GM13977 (cell line): ENCODE measurements around the gene CCDC107.

ENCODE experiments used
- DNase-seq: peaks from one replicate; pipeline ENCODE4 v3.0.0; 2012; ENCODE audit warnings: low spot score
- CTCF ChIP-seq: IDR thresholded peaks from 2 replicates; pipeline ENCODE4 v1.5.1; 2012; ENCODE audit warnings: mild to moderate bottlenecking, control low read depth; ENCODE audit not compliant: insufficient read depth; ENCODE audit errors: extremely low read depth, missing control alignments
- in situ Hi-C: fragments of 300-500 bp; cut with MboI; formaldehyde crosslinking; loops from one replicate; pipeline ENCODE4 v1.12.0; 2022; ENCODE audit warnings: low sequenced_read_pairs, low pct_unique_long_range_greater_than_20kb, mixed read lengths, inconsistent platforms; ENCODE audit not compliant: unreplicated experiment

The CCDC107 gene

GRCh38 chr9:35657546-35658136 lies 451 bp upstream of the CCDC107 start, which contains the start of gene RMRP:
TSS of gene RMRP (minus strand) at chr9:35658019.
- in situ Hi-C loops: no loop called here
- peak; percentile 92 for DNase-seq
- peak; percentile 10 for TF ChIP-seq CTCF

- no peak for DNase-seq
- in situ Hi-C loops: no loop called here
- no peak for TF ChIP-seq CTCF
Observed at GRCh38 chr9:35658968-35659220, 802 bp downstream of the CCDC107 start.

- no peak for TF ChIP-seq CTCF
- in situ Hi-C loops: no loop called here
- DNase-seq: no peak
Observed at GRCh38 chr9:35659340-35659739, 1.2 kb downstream of the CCDC107 start.

- peak; percentile 40 for TF ChIP-seq CTCF
- DNase-seq: no peak
- in situ Hi-C loops: loop anchor here (10.0 kb wide), 1 partner anchor 64 kb away; no protein-coding TSS in a partner anchor
Observed at GRCh38 chr9:35660966-35661415, 2.9 kb downstream of the CCDC107 start.

GRCh38 chr9:35661756-35662350 lies 3.8 kb downstream of the CCDC107 start:
- no peak for DNase-seq
- no peak for TF ChIP-seq CTCF
- in situ Hi-C loops: loop anchor here (10.0 kb wide), 1 partner anchor 63 kb away; no protein-coding TSS in a partner anchor

- TF ChIP-seq CTCF: no peak
- in situ Hi-C loops: loop anchor here (10.0 kb wide), 1 partner anchor 62 kb away; no protein-coding TSS in a partner anchor
- DNase-seq: no peak
Observed at GRCh38 chr9:35662437-35662836, 4.3 kb downstream of the CCDC107 start.
